GM19397 (cell line): ENCODE data around the gene SNTG2.

Experiments used
- ATAC-seq: cut with Tn5 transposase; IDR thresholded peaks from one replicate; pipeline ENCODE4 v1.9.1; 2021; ENCODE audit warnings: mild to moderate bottlenecking, moderate library complexity; ENCODE audit not compliant: unreplicated experiment

Gene SNTG2

GRCh38 chr2:1230155-1230893, 279.7 kb downstream of the SNTG2 start:
- ATAC-seq: no peak

DNA sequence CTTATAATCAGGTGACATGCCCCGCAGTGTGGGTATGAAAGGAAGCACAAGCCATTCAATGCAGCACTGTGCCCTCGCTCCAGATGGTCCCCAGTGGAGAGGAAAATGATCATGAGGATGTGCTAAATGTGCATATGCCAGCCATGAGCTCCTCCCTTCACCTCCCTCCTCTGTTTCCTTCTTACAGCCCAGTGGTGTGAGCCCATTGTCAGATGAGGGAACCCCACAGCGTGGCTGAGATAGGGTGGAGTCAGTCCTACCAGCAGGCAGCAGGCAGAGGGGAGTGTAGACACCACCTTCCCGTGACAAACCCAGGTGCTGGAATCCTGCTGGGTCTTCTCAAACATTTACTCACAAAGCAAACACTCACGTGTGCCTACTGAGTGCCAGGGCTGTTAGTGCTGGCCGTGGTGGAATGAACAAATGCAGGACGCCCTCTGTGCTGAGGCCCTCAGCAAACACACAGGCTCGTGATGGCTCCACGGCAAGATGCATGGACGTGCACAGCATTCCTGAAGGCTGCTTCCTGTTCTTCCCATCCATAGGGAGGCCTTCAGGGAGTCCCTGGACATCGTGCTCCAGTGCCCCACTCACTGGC, 280.9 kb downstream of the SNTG2 start:
- no peak for ATAC-seq

DNA sequence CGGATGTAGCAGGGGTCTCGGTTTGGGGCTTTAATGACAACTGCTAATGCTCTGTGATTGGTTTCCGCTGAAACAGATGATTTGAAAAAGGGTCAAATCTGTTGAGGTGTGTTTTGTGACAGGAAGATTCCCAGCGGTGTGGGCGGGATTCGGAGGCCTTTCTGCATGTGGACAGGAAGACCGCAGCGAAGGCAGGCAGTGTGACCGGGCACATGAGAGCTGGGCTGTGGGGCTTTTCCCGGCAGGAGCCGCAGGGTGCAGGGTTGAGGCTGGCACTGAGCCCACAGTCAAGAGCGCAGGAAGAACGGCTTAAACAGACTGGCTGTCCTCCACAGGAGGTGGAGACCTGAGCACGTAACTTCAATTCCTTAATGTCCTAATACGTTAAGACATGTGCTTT, 282.6 kb downstream of the SNTG2 start:
- no peak for ATAC-seq

- ATAC-seq: no peak
Observed at GRCh38 chr2:1234731-1235308, 284.2 kb downstream of the SNTG2 start.

DNA sequence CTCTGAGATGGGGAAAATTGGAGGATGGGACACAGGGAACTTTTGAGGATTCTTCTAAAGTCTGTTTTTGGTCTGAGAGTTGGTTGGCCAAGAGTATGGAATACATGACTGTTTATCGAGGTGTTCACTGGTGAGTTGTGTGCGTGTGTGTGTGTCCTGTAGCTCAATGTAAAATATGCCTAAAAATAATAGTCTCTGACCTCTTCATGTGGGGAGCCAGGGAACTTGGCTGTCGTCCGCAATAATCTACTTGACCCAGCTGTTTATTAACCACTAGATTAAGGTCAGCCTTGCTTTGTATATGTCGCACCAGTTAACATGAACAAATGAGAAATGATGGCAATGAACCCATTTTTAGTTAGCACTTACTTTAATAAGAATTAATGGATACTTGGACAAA, 285.2 kb downstream of the SNTG2 start:
- no peak for ATAC-seq

DNA sequence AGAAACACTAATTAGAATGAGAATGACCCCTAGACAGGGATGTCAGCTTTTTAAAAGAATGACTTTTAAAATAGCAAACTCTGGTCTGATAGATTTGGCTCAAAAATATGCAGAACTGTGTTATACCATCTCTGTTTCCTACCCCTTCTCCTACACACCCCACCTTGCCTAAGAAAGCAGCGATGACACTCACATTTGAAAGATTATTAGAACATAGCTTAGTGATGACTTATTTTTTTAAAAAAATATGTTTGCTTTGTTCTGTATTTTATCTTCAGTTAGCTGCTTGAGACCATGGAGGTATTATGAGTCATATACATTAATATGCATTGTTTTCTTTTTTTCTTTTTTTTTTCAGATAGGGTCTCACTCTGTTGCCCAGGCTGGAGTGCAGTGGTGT, 286.0 kb downstream of the SNTG2 start:
- ATAC-seq: no peak

DNA sequence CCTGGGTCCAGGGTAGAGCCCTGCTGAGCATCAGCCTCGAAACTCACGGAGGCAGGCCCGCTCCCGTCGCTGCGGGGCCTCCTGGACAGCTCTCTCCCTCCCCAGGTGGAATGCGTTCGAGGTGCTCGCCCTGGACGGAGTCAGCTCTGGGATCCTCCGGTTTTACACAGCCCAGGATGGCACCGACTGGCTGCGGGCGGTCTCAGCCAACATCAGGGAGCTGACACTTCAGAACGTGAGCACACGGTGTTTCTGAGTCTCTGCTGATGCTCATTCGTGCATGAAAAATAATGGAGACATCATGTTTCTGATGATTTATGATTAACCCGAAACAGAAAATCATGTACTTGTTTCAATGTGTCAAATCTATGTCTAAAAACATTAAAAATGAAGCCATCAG, 287.1 kb downstream of the SNTG2 start:
- no peak for ATAC-seq

GRCh38 chr2:1238598-1239138, 288.0 kb downstream of the SNTG2 start:
- no peak for ATAC-seq

GRCh38 chr2:1245193-1245592, 294.5 kb downstream of the SNTG2 start:
- no peak for ATAC-seq

GRCh38 chr2:1246239-1246638, 295.6 kb downstream of the SNTG2 start:
- ATAC-seq: no peak

DNA sequence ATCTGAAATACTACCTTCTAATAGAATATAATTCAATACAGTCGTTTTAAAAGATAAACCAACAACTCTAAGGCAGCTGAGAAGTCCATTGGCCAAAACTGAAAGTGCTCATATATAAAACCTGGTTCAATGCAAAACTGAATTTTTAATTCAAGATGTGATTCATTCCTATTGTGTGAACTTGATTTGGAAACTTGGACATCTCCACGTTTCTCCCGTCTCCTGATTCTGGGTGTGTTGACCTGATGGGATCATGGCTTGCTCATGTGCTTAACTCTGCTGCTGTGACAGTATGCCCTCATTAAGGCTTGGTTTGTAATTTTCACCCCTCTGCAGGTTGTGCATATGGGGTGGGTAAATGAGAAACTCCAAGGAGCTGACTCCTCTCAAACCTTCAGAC, 296.3 kb downstream of the SNTG2 start:
- ATAC-seq: no peak

- ATAC-seq: no peak
Observed at GRCh38 chr2:1248187-1248586, 297.5 kb downstream of the SNTG2 start.

GRCh38 chr2:1249897-1250687, 299.4 kb downstream of the SNTG2 start:
- no peak for ATAC-seq

DNA sequence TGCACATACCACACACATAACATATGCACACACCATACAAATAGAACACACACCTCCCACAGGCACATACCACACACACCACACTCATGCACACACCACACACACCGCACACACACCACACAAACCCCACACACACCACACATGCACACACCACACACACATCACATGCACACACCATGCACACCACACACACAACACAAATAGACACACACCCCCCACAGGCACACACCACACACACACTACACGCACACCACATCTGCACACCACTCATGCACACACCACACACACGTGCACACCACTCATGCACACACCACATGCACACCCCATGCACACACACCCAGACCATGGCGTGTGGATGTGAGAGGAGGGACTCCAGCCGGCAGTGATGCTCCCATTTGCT, 300.9 kb downstream of the SNTG2 start:
- no peak for ATAC-seq

GRCh38 chr2:1253629-1254028, 303.0 kb downstream of the SNTG2 start:
- no peak for ATAC-seq

DNA sequence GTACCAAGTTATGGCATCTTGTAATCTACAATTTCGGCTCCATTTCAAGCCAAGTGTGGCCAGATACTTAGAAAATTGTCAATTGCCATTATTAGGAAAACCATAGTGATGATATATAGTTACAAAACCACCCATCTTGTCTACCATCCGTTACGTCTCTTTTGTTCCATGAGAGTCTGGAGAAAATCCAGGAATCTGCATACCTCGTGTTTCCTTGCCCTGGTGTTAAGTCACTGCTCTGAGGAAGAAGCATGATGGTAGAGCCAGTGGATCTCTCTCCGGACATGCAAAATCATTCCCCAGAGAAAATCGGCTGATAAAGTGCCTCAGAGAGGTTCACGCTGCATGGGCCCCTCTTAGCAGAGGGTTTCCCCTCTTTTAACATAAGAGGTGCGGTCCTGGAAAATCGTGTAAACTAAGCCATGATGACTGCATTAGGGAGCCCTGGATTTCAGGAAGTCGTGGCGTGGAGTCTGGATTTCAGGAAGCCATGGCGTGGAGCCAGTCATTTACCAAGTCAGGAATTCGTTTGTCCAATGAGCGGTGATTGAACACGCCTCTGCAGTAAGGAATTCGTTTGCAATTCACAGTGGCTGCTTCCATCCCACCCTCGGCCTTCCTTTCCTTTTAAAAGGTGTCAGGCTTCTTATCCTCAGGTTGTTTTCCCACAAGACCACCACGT, 304.2 kb downstream of the SNTG2 start:
- no peak for ATAC-seq

DNA sequence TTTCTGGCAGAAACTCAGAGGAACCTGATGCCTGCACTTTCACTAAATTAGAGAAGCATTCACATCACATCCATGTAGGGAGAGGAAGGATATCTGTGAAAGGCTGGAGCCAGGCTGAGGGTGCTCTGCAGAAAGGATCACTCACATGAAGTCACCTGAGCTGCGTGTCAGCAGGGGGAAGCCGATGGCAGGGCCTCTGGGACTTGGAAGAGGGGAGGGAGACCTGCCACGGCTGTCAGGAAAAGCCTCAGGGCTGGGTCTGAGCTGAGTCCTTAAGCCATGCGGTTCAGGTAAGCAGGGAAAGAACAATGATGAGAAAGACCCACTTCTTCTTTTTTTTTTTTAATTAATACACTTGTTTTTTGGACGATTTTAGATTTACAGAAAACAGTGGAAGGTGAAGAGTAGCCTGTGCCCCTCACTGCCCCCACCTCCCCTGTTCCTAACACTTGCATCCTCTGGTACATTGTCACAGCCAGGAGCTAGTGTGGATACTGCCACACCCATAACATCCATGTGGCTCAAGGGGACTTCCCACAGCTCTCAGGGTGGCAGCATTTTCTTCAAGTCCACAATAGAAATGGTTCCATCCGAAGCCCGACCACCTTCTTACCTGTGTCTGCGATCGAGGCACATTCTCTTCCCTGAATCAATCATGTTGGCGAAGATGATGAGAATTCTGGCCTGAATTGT, 306.1 kb downstream of the SNTG2 start:
- no peak for ATAC-seq

DNA sequence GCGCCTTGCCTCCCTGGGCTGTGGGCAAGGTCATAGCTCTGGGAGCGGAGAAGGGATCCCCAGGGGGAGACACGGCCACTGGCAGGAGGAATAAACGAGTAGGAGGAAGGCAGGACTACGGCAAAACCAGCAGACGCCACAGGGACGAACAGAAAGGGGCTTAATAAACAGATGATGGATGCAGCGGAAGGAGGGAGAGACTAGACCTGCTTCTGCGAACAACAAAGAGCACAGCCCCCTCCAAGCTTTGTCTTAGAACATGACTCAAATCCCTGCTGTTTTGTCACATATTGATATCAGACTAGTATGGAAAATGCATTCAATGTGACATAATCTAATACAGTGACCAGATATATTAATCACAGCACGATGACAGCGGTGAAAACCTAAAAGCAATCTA, 306.7 kb downstream of the SNTG2 start:
- ATAC-seq: no peak

DNA sequence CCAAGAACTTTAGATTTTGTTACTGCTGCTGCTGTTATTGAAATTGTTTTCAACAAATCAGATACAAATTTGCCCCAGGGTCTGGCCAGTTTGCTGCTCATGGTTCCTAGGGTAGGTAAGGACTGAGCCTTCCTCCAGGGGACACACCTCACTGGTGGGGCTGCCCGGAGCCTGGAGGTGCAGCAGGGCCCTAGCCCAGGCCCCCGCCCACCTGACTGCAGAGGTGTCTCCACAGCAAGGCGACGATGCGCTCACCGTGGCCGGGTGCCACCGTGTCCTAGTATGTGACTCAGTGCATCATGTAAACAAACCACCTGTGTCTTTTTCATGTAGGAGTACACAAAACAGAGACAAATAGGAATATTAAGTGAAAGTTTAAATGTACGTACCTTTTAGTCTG, 309.1 kb downstream of the SNTG2 start:
- no peak for ATAC-seq

GRCh38 chr2:1262609-1263008, 312.0 kb downstream of the SNTG2 start:
- no peak for ATAC-seq
